Keratinocyte (primary cell): Measurements from ENCODE around the gene GLT6D1. TPM values are rescaled to one million over a fixed set of nuclear protein-coding genes. Genes with fewer than 3 reads are reported as not detected.

ENCODE experiments used
- DNase-seq: peaks from one replicate; pipeline ENCODE4 v3.0.0-alpha.2; 2011; ENCODE audit warnings: low read depth, missing footprints, low spot score
- FAIRE-seq: peaks from 2 replicates; lab custom pipeline; 2011; peaks lifted over from hg19 to GRCh38; lab: Jason Lieb, UNC
- H2AFZ ChIP-seq: 2 replicates; pipeline ENCODE4 v1.6.0; 2012; ENCODE audit warnings: low read length, control low read depth, inconsistent platforms; ENCODE audit not compliant: control insufficient read depth
- H3K27ac ChIP-seq: 2 replicates; pipeline ENCODE4 v1.5.1; 2011; ENCODE audit warnings: low read length; ENCODE audit not compliant: control insufficient read depth, insufficient read depth
- H3K27me3 ChIP-seq: 3 replicates; pipeline ENCODE4 v1.6.0; 2011; ENCODE audit warnings: low read length; ENCODE audit not compliant: control insufficient read depth, insufficient read depth; ENCODE audit errors: extremely low read depth
- H3K36me3 ChIP-seq, 2 experiments: 2 replicates in 1 of 2; 3 replicates in 1 of 2; pipeline ENCODE4 v1.5.1; 2011; ENCODE audit warnings: low read length in 2 of 2, mild to moderate bottlenecking in 1 of 2; ENCODE audit not compliant: control insufficient read depth in 2 of 2, insufficient read depth in 2 of 2; ENCODE audit errors: extremely low read depth in 1 of 2
- H3K4me1 ChIP-seq: 3 replicates; pipeline ENCODE4 v1.5.1; 2011; ENCODE audit warnings: low read length; ENCODE audit not compliant: control insufficient read depth, insufficient read depth; ENCODE audit errors: extremely low read depth
- H3K4me2 ChIP-seq: 3 replicates; pipeline ENCODE4 v1.6.0; 2011; ENCODE audit warnings: low read depth, low read length; ENCODE audit not compliant: control insufficient read depth, insufficient read depth; ENCODE audit errors: extremely low read depth
- H3K4me3 ChIP-seq, 3 experiments: fragments of 200-600 bp in 1 of 3; sonication (generic) in 1 of 3; 2 replicates in 2 of 3; 3 replicates in 1 of 3; pipeline ENCODE4 v1.5.1; 2011 to 2016; ENCODE audit warnings: low read length in 3 of 3, mild to moderate bottlenecking in 3 of 3, control low read depth in 2 of 3, inconsistent platforms in 1 of 3, low read depth in 1 of 3, mixed read lengths in 1 of 3, mixed run types in 1 of 3, moderate library complexity in 1 of 3; ENCODE audit not compliant: control insufficient read depth in 2 of 3, insufficient read depth in 2 of 3; ENCODE audit errors: extremely low read depth in 1 of 3
- H3K79me2 ChIP-seq: 2 replicates; pipeline ENCODE4 v1.6.0; 2012; ENCODE audit warnings: low read length; ENCODE audit not compliant: control insufficient read depth, insufficient read depth
- H3K9ac ChIP-seq: 3 replicates; pipeline ENCODE4 v1.6.0; 2011; ENCODE audit warnings: low read length; ENCODE audit not compliant: control insufficient read depth, insufficient read depth; ENCODE audit errors: extremely low read depth
- H3K9me1 ChIP-seq: 3 replicates; pipeline ENCODE4 v1.6.0; 2011; ENCODE audit warnings: low read length; ENCODE audit not compliant: control insufficient read depth, insufficient read depth; ENCODE audit errors: extremely low read depth
- H3K9me3 ChIP-seq: 2 replicates; pipeline ENCODE4 v1.5.1; 2012; ENCODE audit warnings: low read depth, low read length; ENCODE audit not compliant: control insufficient read depth
- H4K20me1 ChIP-seq: 3 replicates; pipeline ENCODE4 v1.6.0; 2011; ENCODE audit warnings: low read length; ENCODE audit not compliant: control insufficient read depth, insufficient read depth; ENCODE audit errors: extremely low read depth
- EZH2 ChIP-seq: IDR thresholded peaks from one replicate; pipeline ENCODE4 v1.6.1; 2012; ENCODE audit warnings: inconsistent platforms, mild to moderate bottlenecking, low read length, moderate library complexity
- dilution Hi-C: fragments of 300-500 bp; cut with MboI; formaldehyde crosslinking; loops from one replicate; pipeline ENCODE4 v1.7.0; 2020; ENCODE audit warnings: low sequenced_read_pairs; ENCODE audit not compliant: extremely low pct_ligation_motif_present
- polyA plus RNA-seq, 5 experiments: library from polyadenylated mRNA; depleted of rRNA in 3 of 5; stranded (reverse) in 3 of 5; stranded (forward) in 1 of 5; unstranded in 1 of 5; fragments of >200 nt; gene quantifications; 1 replicate in 1 of 5; 2 replicates in 3 of 5; 3 replicates in 1 of 5; pipeline versions ENCODE4 v1.2.1 to v1.2.3, GENCODE V29; 2011 to 2012; ENCODE audit warnings: missing spikeins in 2 of 5, low read depth in 1 of 5, low replicate concordance in 1 of 5
- TF ChIP-seq, protein P1 (sequence below), 3 experiments: IDR thresholded peaks in 1 of 3; conservative IDR thresholded peaks in 1 of 3; optimal IDR thresholded peaks in 1 of 3; 2 replicates in 2 of 3; 3 replicates in 1 of 3; pipeline versions ENCODE3 to v1.5.1; 2011; ENCODE audit warnings: low read length in 3 of 3, mild to moderate bottlenecking in 3 of 3, moderate library complexity in 2 of 3, control low read depth in 1 of 3, inconsistent platforms in 1 of 3; ENCODE audit not compliant: insufficient read depth in 2 of 3; ENCODE audit errors: extremely low read depth in 1 of 3

The GLT6D1 gene
- polyA plus RNA-seq, 1 donor (not counting 4 experiments of a cell fraction or from before 2014, with no cell fraction given), result not detected

DNA sequence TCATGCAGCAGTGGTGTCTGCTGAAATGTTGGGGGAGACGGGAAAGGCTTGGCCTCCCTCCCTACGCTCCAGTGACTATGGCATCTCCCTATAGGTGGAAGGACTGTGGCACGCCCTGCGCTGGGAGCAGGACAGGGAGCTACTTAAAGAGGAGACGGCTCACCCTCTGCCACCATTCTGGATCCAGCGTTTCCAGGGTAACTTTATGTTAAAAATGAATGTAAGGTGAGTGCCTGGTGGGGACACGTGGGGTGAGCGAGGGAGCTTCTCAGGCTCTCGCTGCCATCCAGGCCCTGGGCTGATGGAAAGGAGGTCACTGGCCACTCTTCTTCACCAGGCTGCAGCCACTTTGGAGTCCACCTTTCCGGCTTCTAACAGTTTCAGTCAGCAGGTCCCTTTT lies 62.1 kb downstream of the GLT6D1 start:
- Histone ChIP-seq H3K79me2 (no peaks in the 10 kb centered on the region), H3K9ac (no peak overlapping the region), H3K27me3 (no peaks in the 10 kb centered on the region), H2AFZ (no peak overlapping the region), H3K4me1 (no peaks in the 10 kb centered on the region), H3K36me3 (no peaks in the 10 kb centered on the region), H4K20me1 (no peaks in the 10 kb centered on the region), H3K9me1 (no peaks in the 10 kb centered on the region), H3K27ac (no peak overlapping the region), H3K4me2 (no peak overlapping the region), H3K4me3 (no peak overlapping the region), H3K9me3 (no peaks in the 10 kb centered on the region)
- no peak for DNase-seq
- dilution Hi-C loops, result no loop called here
- no peak for FAIRE-seq
- TF ChIP-seq, protein P1, sequence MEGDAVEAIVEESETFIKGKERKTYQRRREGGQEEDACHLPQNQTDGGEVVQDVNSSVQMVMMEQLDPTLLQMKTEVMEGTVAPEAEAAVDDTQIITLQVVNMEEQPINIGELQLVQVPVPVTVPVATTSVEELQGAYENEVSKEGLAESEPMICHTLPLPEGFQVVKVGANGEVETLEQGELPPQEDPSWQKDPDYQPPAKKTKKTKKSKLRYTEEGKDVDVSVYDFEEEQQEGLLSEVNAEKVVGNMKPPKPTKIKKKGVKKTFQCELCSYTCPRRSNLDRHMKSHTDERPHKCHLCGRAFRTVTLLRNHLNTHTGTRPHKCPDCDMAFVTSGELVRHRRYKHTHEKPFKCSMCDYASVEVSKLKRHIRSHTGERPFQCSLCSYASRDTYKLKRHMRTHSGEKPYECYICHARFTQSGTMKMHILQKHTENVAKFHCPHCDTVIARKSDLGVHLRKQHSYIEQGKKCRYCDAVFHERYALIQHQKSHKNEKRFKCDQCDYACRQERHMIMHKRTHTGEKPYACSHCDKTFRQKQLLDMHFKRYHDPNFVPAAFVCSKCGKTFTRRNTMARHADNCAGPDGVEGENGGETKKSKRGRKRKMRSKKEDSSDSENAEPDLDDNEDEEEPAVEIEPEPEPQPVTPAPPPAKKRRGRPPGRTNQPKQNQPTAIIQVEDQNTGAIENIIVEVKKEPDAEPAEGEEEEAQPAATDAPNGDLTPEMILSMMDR (optimal IDR thresholded peaks at IDR 0.05 in 1 of 3, IDR thresholded peaks at IDR 0.05 in 1 of 3, conservative IDR thresholded peaks at IDR 0.05 in 1 of 3; ENCODE audit: extremely low read depth in 1 of 3, insufficient read depth in 2 of 3, low read length in 3 of 3), result no peak
- no peak for TF ChIP-seq EZH2

DNA sequence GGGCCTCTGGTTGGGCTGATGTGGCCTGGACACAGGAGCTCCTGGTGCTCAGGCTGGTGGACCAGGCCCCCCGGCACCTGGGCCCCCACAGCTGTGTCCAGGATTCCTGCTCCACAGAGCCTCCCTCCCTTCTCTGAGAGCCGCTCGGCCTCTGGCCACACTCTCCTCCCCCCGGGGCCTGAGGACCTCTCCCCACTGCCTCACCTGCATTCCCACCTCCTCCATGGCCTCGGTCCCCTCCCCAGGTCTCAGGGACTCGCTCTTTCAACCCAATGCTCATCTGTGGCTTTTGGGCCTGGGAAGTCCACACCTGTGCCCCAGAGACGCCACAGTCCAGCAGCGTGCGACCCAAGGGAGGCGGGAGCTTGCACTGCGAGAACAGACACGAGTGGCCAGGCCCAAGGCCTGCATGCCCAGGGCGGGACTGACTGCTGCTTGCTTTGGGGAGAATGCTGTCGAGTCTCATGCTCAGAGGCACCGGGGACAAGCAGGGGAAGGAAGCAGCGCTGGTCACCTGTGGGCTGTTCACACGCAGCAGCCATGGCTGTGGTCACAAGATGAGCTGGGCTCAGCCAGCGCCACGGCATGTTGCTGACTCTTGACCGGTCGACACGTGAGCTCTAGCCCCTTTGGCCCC lies 63.2 kb downstream of the GLT6D1 start:
- H3K27me3 ChIP-seq, result no peaks in the 10 kb centered on the region
- H3K9ac ChIP-seq, result no peak overlapping the region
- H3K4me2 ChIP-seq, result no peak overlapping the region
- no peak overlapping the region for H3K4me3 ChIP-seq
- no peak for TF ChIP-seq EZH2
- H3K27ac ChIP-seq, result no peak overlapping the region
- DNase-seq (no peak), FAIRE-seq (no peak)
- no peaks in the 10 kb centered on the region for H3K4me1 ChIP-seq
- no peaks in the 10 kb centered on the region for H3K9me3 ChIP-seq
- no peaks in the 10 kb centered on the region for H4K20me1 ChIP-seq
- H3K9me1 ChIP-seq, result no peaks in the 10 kb centered on the region
- no peak overlapping the region for H2AFZ ChIP-seq
- H3K36me3 ChIP-seq, result no peaks in the 10 kb centered on the region
- H3K79me2 ChIP-seq, result no peaks in the 10 kb centered on the region
- dilution Hi-C loops, result no loop called here

DNA sequence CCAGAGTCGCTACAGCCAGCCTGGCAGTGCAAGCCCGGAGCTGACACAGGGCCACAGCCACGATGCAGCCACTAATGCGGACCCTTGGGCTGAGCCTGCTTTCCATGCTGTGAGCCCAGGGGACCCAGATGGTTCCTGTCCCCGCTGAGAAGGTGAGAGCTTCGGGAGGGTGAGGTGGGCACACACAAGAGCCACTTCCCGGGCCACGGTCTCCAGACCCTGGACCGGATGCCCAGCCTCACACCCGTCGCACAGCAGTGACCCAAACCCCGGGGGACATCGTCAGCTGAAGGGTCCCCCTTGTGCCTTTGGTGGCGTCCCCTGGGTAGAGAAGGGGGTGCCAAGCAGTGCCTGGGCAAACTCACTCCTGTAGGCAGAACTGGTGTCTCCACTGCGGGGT lies 64.4 kb downstream of the GLT6D1 start:
- Histone ChIP-seq H3K9me3 (no peaks in the 10 kb centered on the region), H4K20me1 (no peaks in the 10 kb centered on the region), H3K9me1 (no peaks in the 10 kb centered on the region), H3K36me3 (no peaks in the 10 kb centered on the region), H3K4me2 (no peak overlapping the region), H3K27me3 (no peaks in the 10 kb centered on the region), H3K79me2 (no peaks in the 10 kb centered on the region), H3K4me3 (no peak overlapping the region), H3K4me1 (no peaks in the 10 kb centered on the region), H2AFZ (no peak overlapping the region), H3K27ac (no peak overlapping the region), H3K9ac (no peak overlapping the region)
- DNase-seq (no peak), FAIRE-seq (no peak)
- TF ChIP-seq EZH2, result no peak
- TF ChIP-seq, protein P1 (optimal IDR thresholded peaks at IDR 0.05 in 1 of 3, IDR thresholded peaks at IDR 0.05 in 1 of 3, conservative IDR thresholded peaks at IDR 0.05 in 1 of 3; ENCODE audit: extremely low read depth in 1 of 3, insufficient read depth in 2 of 3, low read length in 3 of 3), result no peak
- dilution Hi-C loops, result no loop called here
